ENCODE results near the gene FARS2. TPM values are rescaled to one million over a fixed set of nuclear protein-coding genes. Genes with fewer than 3 reads are reported as not detected.

The FARS2 gene
- total RNA-seq, 1 experiment from 2014 or later = 10.8 TPM

- no peak for DNase-seq (ENCODE audit: extremely low read depth, low read depth)
Observed at GRCh38 chr6:5459346-5459745, 198.0 kb downstream of the FARS2 start.

GRCh38 chr6:5461365-5461764 is 200.1 kb downstream of the FARS2 start:
- no peak for DNase-seq (ENCODE audit: extremely low read depth, low read depth)

GRCh38 chr6:5462856-5463255 is 201.5 kb downstream of the FARS2 start:
- DNase-seq (ENCODE audit: extremely low read depth, low read depth) = no peak

GRCh38 chr6:5463690-5464089 is 202.4 kb downstream of the FARS2 start:
- DNase-seq (ENCODE audit: extremely low read depth, low read depth) = no peak

GRCh38 chr6:5464099-5464885 is 203.0 kb downstream of the FARS2 start:
- no peak for DNase-seq (ENCODE audit: extremely low read depth, low read depth)

GRCh38 chr6:5466281-5467136 is 205.2 kb downstream of the FARS2 start:
- no peak for DNase-seq (ENCODE audit: extremely low read depth, low read depth)

GRCh38 chr6:5468586-5468985 is 207.3 kb downstream of the FARS2 start:
- DNase-seq (ENCODE audit: extremely low read depth, low read depth) = no peak

- DNase-seq (ENCODE audit: extremely low read depth, low read depth) = no peak
Observed at GRCh38 chr6:5469101-5469846, 208.0 kb downstream of the FARS2 start.

GRCh38 chr6:5471044-5471443 is 209.7 kb downstream of the FARS2 start:
- peak; percentile 33 for DNase-seq (ENCODE audit: extremely low read depth, low read depth)

- DNase-seq (ENCODE audit: extremely low read depth, low read depth) = no peak
Observed at GRCh38 chr6:5471637-5472398, 210.5 kb downstream of the FARS2 start.

- no peak for DNase-seq (ENCODE audit: extremely low read depth, low read depth)
Observed at GRCh38 chr6:5472571-5472970, 211.3 kb downstream of the FARS2 start.

- DNase-seq (ENCODE audit: extremely low read depth, low read depth) = no peak
Observed at GRCh38 chr6:5475779-5476178, 214.5 kb downstream of the FARS2 start.

- DNase-seq (ENCODE audit: extremely low read depth, low read depth) = no peak
Observed at GRCh38 chr6:5478380-5478779, 217.1 kb downstream of the FARS2 start.

GRCh38 chr6:5481033-5481432 is 219.7 kb downstream of the FARS2 start:
- DNase-seq (ENCODE audit: extremely low read depth, low read depth) = no peak

- no peak for DNase-seq (ENCODE audit: extremely low read depth, low read depth)
Observed at GRCh38 chr6:5481750-5482149, 220.4 kb downstream of the FARS2 start.

GRCh38 chr6:5482619-5483018 is 221.3 kb downstream of the FARS2 start:
- no peak for DNase-seq (ENCODE audit: extremely low read depth, low read depth)

GRCh38 chr6:5484692-5485091 is 223.4 kb downstream of the FARS2 start:
- no peak for DNase-seq (ENCODE audit: extremely low read depth, low read depth)

GRCh38 chr6:5486214-5486613 is 224.9 kb downstream of the FARS2 start:
- no peak for DNase-seq (ENCODE audit: extremely low read depth, low read depth)

- no peak for DNase-seq (ENCODE audit: extremely low read depth, low read depth)
Observed at GRCh38 chr6:5490501-5491069, 229.3 kb downstream of the FARS2 start.

- DNase-seq (ENCODE audit: extremely low read depth, low read depth) = no peak
Observed at GRCh38 chr6:5492356-5492755, 231.0 kb downstream of the FARS2 start.
